GM12891 (cell line): Measurements from ENCODE around the gene GBA3.

ENCODE experiments used
- POLR2A ChIP-seq: IDR thresholded peaks from 2 replicates; pipeline ENCODE4 v1.6.1; 2011; ENCODE audit warnings: low read depth, low read length, control low read depth
- TAF1 ChIP-seq: IDR thresholded peaks from 2 replicates; pipeline ENCODE4 v1.6.1; 2011; ENCODE audit warnings: low read depth, low read length, control low read depth

GRCh38 chr4:22683726-22684125 lies 9.0 kb upstream of the GBA3 start:
- TF ChIP-seq POLR2A (no peak), TAF1 (no peak)
